T-helper 9 cell (primary cell): ENCODE data around the gene AP3B2.
"Not testable (repeated sequence)": the region's sequence is repeated elsewhere in the genome, so short reads cannot be mapped to it uniquely, and the experiment has no call there.

Source experiments
- DNase-seq: peaks from one replicate; pipeline ENCODE4 v3.0.0-alpha.2; 2020
- total RNA-seq, 2 donors: gene quantifications; one replicate each; lab custom pipeline; 2026; lab: John Stamatoyannopoulos, UW

Gene AP3B2
- total RNA-seq = 0.21 to 0.72 reads per million in 2 donors

- peak; percentile 50 for DNase-seq
Measured at GRCh38 chr15:82709421-82710207, at the start of gene AP3B2. AP3B2 (minus strand) TSS chr15:82709875; CDS start chr15:82709706, 169 bp downstream.

- DNase-seq = no peak
Measured at GRCh38 chr15:82751308-82751707, 41.6 kb upstream of the AP3B2 start.

- no peak for DNase-seq
Measured at GRCh38 chr15:82750831-82751180, 41.1 kb upstream of the AP3B2 start.

- DNase-seq = peak; percentile 70
Measured at GRCh38 chr15:82749951-82750830, 40.5 kb upstream of the AP3B2 start.

GRCh38 chr15:82748315-82748714 lies 38.6 kb upstream of the AP3B2 start:
- DNase-seq = no peak

GRCh38 chr15:82743810-82744209 lies 34.1 kb upstream of the AP3B2 start:
- DNase-seq = no peak

GRCh38 chr15:82742134-82742533 lies 32.5 kb upstream of the AP3B2 start:
- no peak for DNase-seq

- no peak for DNase-seq
Measured at GRCh38 chr15:82739086-82739485, 29.4 kb upstream of the AP3B2 start.

- DNase-seq = no peak
Measured at GRCh38 chr15:82737975-82738374, 28.3 kb upstream of the AP3B2 start.

- no peak for DNase-seq
Measured at GRCh38 chr15:82731527-82731926, 21.9 kb upstream of the AP3B2 start.

GRCh38 chr15:82730022-82730530 lies 20.4 kb upstream of the AP3B2 start:
- DNase-seq = no peak

- DNase-seq = no peak
Measured at GRCh38 chr15:82726816-82727215, 17.1 kb upstream of the AP3B2 start.

- DNase-seq = no peak
Measured at GRCh38 chr15:82715003-82715402, 5.3 kb upstream of the AP3B2 start.

GRCh38 chr15:82714016-82714415 lies 4.3 kb upstream of the AP3B2 start:
- no peak for DNase-seq

GRCh38 chr15:82712036-82712435 lies 2.4 kb upstream of the AP3B2 start:
- no peak for DNase-seq

- DNase-seq = no peak
Measured at GRCh38 chr15:82710926-82711490, 1.3 kb upstream of the AP3B2 start.

- DNase-seq = no peak
Measured at GRCh38 chr15:82710208-82710555, 507 bp upstream of the AP3B2 start.

- no peak for DNase-seq
Measured at GRCh38 chr15:82709081-82709420, 624 bp downstream of the AP3B2 start.

GRCh38 chr15:82705856-82706255 lies 3.8 kb downstream of the AP3B2 start:
- not testable (repeated sequence) for DNase-seq

- DNase-seq = no peak
Measured at GRCh38 chr15:82699726-82700125, 9.9 kb downstream of the AP3B2 start.

GRCh38 chr15:82698711-82699345 lies 10.8 kb downstream of the AP3B2 start:
- DNase-seq = no peak

- DNase-seq = no peak
Measured at GRCh38 chr15:82697735-82698407, 11.8 kb downstream of the AP3B2 start.
